Neuronal stem cell (in vitro differentiated cells): Measurements from ENCODE around the gene KCNN2.

Experiments used
- DNase-seq: peaks from one replicate; pipeline ENCODE4 v3.0.0-alpha.2; 2013; ENCODE audit warnings: low spot score
- H2AFZ ChIP-seq: one replicate; pipeline ENCODE4 v1.6.1; 2013; ENCODE audit warnings: mild to moderate bottlenecking, low read length, inconsistent platforms
- H2AK5ac ChIP-seq: 2 replicates; pipeline ENCODE4 v1.6.1; 2013; ENCODE audit warnings: low read depth, mild to moderate bottlenecking, inconsistent platforms, low read length, moderate library complexity, mixed read lengths
- H2BK120ac ChIP-seq: 2 replicates; pipeline ENCODE4 v1.6.1; 2013; ENCODE audit warnings: low read depth, mild to moderate bottlenecking, inconsistent platforms, low read length, moderate library complexity, mixed read lengths
- H2BK12ac ChIP-seq: one replicate; pipeline ENCODE4 v1.6.1; 2013; ENCODE audit warnings: low read length, inconsistent platforms
- H2BK15ac ChIP-seq: 2 replicates; pipeline ENCODE4 v1.6.1; 2013; ENCODE audit warnings: mild to moderate bottlenecking, low read length, inconsistent platforms, mixed read lengths
- H2BK5ac ChIP-seq: one replicate; pipeline ENCODE4 v1.6.1; 2013; ENCODE audit warnings: inconsistent platforms, mild to moderate bottlenecking, low read length, moderate library complexity
- H3K14ac ChIP-seq: one replicate; pipeline ENCODE4 v1.6.1; 2013; ENCODE audit warnings: low read length, inconsistent platforms
- H3K18ac ChIP-seq: 2 replicates; pipeline ENCODE4 v1.6.1; 2013; ENCODE audit warnings: low read length, inconsistent platforms
- H3K23ac ChIP-seq: 2 replicates; pipeline ENCODE4 v1.6.1; 2013; ENCODE audit warnings: low read depth, mild to moderate bottlenecking, mixed read lengths, low read length, inconsistent platforms; ENCODE audit not compliant: poor library complexity
- H3K27ac ChIP-seq: replicated peaks from 3 replicates; pipeline ENCODE4 v1.5.1; 2013; ENCODE audit warnings: low read length, inconsistent platforms
- H3K27me3 ChIP-seq, 3 experiments: 2 replicates each; pipeline ENCODE4 v1.6.1; 2013; ENCODE audit warnings: low read length in 3 of 3, mild to moderate bottlenecking in 2 of 3, inconsistent platforms in 1 of 3, low read depth in 1 of 3, mixed read lengths in 1 of 3, moderate library complexity in 1 of 3; ENCODE audit not compliant: control insufficient read depth in 3 of 3, insufficient read depth in 3 of 3
- H3K36me3 ChIP-seq, 2 donors: replicated peaks in 1 of 2; 2 replicates each; pipeline ENCODE4 v1.6.1; 2013; ENCODE audit warnings: low read length in 2 of 2; ENCODE audit not compliant: control insufficient read depth in 2 of 2, insufficient read depth in 2 of 2
- H3K4ac ChIP-seq: 2 replicates; pipeline ENCODE4 v1.6.1; 2013; ENCODE audit warnings: inconsistent platforms, mild to moderate bottlenecking, low read length, moderate library complexity
- H3K4me1 ChIP-seq, 2 donors: 1 replicate in 1 of 2; 2 replicates in 1 of 2; pipeline ENCODE4 v1.6.1; 2013; ENCODE audit warnings: low read length in 2 of 2, low read depth in 1 of 2; ENCODE audit not compliant: control insufficient read depth in 2 of 2, insufficient read depth in 1 of 2
- H3K4me2 ChIP-seq: one replicate; pipeline ENCODE4 v1.6.1; 2013; ENCODE audit warnings: mild to moderate bottlenecking, low read length, inconsistent platforms; ENCODE audit not compliant: insufficient read depth, poor library complexity, severe bottlenecking
- H3K4me3 ChIP-seq, 2 donors: 2 replicates each; pipeline ENCODE4 v1.5.1; 2013; ENCODE audit warnings: low read length in 2 of 2, mild to moderate bottlenecking in 2 of 2, inconsistent platforms in 1 of 2, moderate library complexity in 1 of 2
- H3K79me1 ChIP-seq: one replicate; pipeline ENCODE4 v1.6.1; 2013; ENCODE audit warnings: low read depth, mild to moderate bottlenecking, inconsistent platforms, low read length, moderate library complexity
- H3K9ac ChIP-seq: one replicate; pipeline ENCODE4 v1.6.1; 2013; ENCODE audit warnings: mild to moderate bottlenecking, low read depth, low read length, inconsistent platforms; ENCODE audit not compliant: poor library complexity
- H3K9me3 ChIP-seq, 2 donors: replicated peaks in 1 of 2; 2 replicates each; pipeline versions ENCODE3 to v1.6.1; 2013; ENCODE audit warnings: low read length in 2 of 2, mild to moderate bottlenecking in 2 of 2, inconsistent platforms in 1 of 2, low read depth in 1 of 2, mixed read lengths in 1 of 2, moderate library complexity in 1 of 2; ENCODE audit not compliant: control insufficient read depth in 2 of 2, insufficient read depth in 1 of 2
- H4K8ac ChIP-seq: one replicate; pipeline ENCODE4 v1.6.1; 2013; ENCODE audit warnings: low read depth, mild to moderate bottlenecking, inconsistent platforms, low read length, moderate library complexity
- H4K91ac ChIP-seq: one replicate; pipeline ENCODE4 v1.6.1; 2013; ENCODE audit warnings: low read length, low read depth, mild to moderate bottlenecking, inconsistent platforms; ENCODE audit not compliant: poor library complexity
- WGBS, 2 donors: extraction: QIAGEN DNeasy Blood & Tissue Kit; methylation state at CpG; one replicate each; pipeline ENCODE4 v1.1.7; 2013; ENCODE audit warnings: missing lambda C conversion rate in 2 of 2, mixed read lengths in 1 of 2; ENCODE audit not compliant: insufficient read length in 2 of 2, insufficient replicate concordance in 1 of 2; ENCODE audit errors: extremely low coverage in 2 of 2; 5-methylcytosine and 5-hydroxymethylcytosine counted together

Gene KCNN2

DNA sequence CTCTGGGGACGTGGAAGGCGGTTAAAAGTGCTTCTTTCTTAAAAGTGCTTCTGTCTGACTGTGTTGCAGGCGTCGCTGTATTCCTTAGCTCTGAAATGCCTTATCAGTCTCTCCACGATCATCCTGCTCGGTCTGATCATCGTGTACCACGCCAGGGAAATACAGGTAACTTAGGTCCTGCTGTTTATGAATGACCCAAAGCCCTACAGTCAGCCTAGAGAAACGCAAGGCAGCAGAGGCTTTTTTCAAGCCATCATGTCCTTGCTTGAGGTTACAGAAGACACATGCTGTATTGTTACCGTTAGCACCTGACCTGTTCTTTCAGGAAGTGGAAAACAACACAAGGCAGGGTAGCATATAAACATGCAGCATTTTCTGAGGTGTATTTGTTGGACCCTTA, 2.0 kb downstream of the KCNN2 start:
- H3K4me1 ChIP-seq = peaks cover 3% of the 10 kb centered on the region in 2 donors
- no peak overlapping the region for H3K4ac ChIP-seq
- no peak overlapping the region for H3K23ac ChIP-seq
- DNase-seq = peak; percentile 8
- H2AFZ ChIP-seq = no peak overlapping the region
- H2AK5ac ChIP-seq = no peak overlapping the region
- H4K8ac ChIP-seq = no peak overlapping the region
- no peak overlapping the region for H2BK120ac ChIP-seq
- H3K14ac ChIP-seq = no peak overlapping the region
- WGBS, 2 donors = no CpG with 5 or more reads among the region's 10 CpGs
- H3K9ac ChIP-seq = no peak overlapping the region
- H3K4me3 ChIP-seq = peak overlapping the region in 1 of 2 donors; percentile 96
- H4K91ac ChIP-seq = no peak overlapping the region
- no peak overlapping the region for H2BK5ac ChIP-seq
- H3K27me3 ChIP-seq = peaks cover 0 to 76% (median 12%) of the 10 kb centered on the region in 3 experiments
- H3K27ac ChIP-seq = no peak overlapping the region
- no peaks in the 10 kb centered on the region for H3K36me3 ChIP-seq
- no peak overlapping the region for H3K18ac ChIP-seq
- no peak overlapping the region for H2BK12ac ChIP-seq
- no peaks in the 10 kb centered on the region for H3K9me3 ChIP-seq
- H3K79me1 ChIP-seq = peaks cover 3% of the 10 kb centered on the region
- H3K4me2 ChIP-seq = peak overlapping the region; percentile 98
- H2BK15ac ChIP-seq = no peak overlapping the region

DNA sequence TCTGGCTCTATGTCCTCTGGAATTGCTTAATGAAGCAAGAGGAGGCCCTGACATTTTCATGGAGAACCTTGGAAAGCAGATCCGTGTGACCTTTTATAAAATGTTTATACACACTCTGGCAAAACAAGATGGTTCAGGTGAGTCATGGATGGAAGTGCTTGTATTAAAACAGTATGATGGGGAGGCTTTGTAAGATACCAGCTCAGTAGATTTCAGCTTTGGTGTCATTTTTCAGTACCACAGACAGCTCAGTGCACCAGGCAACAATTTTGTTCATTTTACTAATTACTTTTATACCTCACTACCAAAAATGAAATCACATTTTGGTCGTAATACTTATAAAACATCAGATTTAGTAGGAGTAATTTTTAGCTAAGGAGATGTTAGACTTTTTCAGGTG, 5.2 kb downstream of the KCNN2 start:
- Histone ChIP-seq H3K4me2 (no peak overlapping the region), H3K27ac (no peak overlapping the region), H3K27me3 (peaks cover 0 to 69% (median 12%) of the 10 kb centered on the region in 3 experiments), H3K4me1 (peaks cover 0 to 3% of the 10 kb centered on the region in 2 donors), H3K9me3 (no peaks in the 10 kb centered on the region), H3K36me3 (no peaks in the 10 kb centered on the region), H2BK5ac (no peak overlapping the region), H3K23ac (no peak overlapping the region), H4K91ac (no peak overlapping the region), H3K14ac (no peak overlapping the region), H3K9ac (no peak overlapping the region), H3K4ac (no peak overlapping the region), H2BK12ac (no peak overlapping the region), H2AK5ac (no peak overlapping the region), H3K79me1 (peaks cover 3% of the 10 kb centered on the region), H2BK15ac (no peak overlapping the region), H2AFZ (no peak overlapping the region), H4K8ac (no peak overlapping the region), H3K18ac (no peak overlapping the region), H3K4me3 (no peak overlapping the region), H2BK120ac (no peak overlapping the region)
- no peak for DNase-seq
- no CpG with 5 or more reads among the region's 2 CpGs for WGBS, 2 donors

DNA sequence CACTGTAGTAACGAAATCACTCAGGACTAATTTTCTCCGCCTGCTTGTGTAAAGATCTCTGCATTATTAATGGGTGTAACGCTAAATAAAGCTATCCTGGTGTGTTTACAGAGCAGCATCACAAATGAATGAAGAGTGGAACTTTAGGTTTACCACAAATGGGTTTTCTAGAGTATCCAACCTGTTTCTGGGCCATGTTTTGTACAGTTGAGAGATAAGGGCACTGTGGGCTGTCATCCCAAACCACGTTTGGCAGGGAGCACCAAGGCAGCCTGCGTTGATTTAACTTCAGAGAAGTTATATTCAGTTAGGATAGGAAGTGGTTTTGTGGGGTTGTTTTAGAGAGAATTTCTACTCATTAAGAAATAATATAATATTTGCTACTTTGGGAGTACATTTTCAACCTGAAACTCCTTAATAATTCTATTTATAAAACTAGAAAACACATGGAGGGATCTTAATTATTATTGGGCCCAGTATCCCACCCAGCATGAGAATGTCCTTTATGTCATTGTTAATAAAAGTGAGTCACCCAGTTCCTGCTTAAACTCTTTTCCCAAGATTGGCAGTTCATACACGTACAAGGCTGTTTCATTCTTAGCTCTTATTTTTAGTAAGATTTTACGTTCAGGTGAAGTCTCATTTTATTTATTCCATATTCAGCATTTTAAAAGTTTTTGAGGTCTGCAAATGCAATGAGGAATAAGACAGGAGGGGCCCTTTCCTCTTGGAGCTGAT, 8.0 kb downstream of the KCNN2 start:
- Histone ChIP-seq H3K23ac (no peak overlapping the region), H2BK15ac (no peak overlapping the region), H4K91ac (no peak overlapping the region), H2AK5ac (no peak overlapping the region), H2BK120ac (no peak overlapping the region), H2BK12ac (no peak overlapping the region), H4K8ac (no peak overlapping the region), H3K27ac (no peak overlapping the region), H3K9ac (no peak overlapping the region), H2AFZ (no peak overlapping the region), H3K4me2 (no peak overlapping the region), H3K9me3 (no peaks in the 10 kb centered on the region), H3K79me1 (no peaks in the 10 kb centered on the region), H3K18ac (no peak overlapping the region), H3K4me1 (no peaks in the 10 kb centered on the region), H2BK5ac (no peak overlapping the region), H3K27me3 (peaks cover 0 to 44% (median 0%) of the 10 kb centered on the region in 3 experiments), H3K4ac (no peak overlapping the region), H3K14ac (no peak overlapping the region), H3K36me3 (no peaks in the 10 kb centered on the region), H3K4me3 (no peak overlapping the region)
- WGBS, 2 donors = no CpG with 5 or more reads among the region's 7 CpGs
- DNase-seq = no peak

DNA sequence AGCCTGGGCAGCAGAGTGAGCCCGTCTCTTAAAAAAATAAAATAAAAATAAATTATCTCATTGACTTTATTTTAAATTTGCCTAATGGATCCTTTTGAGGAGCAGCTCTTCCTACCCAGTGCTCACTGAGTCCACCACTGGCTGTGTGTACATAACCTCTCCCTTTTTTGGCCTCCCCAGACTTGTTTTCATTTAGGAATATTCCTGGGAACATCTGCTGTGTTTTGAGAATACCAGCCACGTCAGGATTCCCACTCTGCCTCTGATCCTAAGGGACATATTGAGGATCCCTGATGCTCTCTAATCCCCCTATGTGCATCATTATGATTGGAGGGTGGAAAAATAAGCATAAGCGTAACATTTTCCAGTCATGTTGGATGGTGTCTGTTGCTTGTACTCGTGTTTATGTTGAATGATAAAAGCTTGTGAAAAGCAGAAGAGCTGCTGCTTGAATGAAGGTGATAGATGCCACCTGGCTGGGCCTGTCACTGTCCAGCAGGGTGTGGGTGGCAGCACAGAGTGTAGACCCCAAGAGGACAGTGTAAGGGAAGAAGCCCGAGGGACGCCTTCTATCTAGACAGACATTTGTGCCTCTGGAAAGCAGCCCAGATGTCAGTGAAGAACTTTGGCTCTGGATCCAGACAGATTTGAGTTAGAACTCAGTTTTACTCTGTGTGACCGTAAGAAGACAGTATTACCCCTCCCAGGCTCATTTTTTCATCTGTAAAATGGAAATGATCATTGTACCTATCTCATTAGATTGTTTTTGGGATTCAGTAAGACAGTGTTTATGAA, 15.4 kb downstream of the KCNN2 start:
- Histone ChIP-seq H3K4ac (no peak overlapping the region), H3K9me3 (no peaks in the 10 kb centered on the region), H3K4me1 (no peaks in the 10 kb centered on the region), H4K8ac (no peak overlapping the region), H3K4me3 (no peak overlapping the region), H3K36me3 (no peaks in the 10 kb centered on the region), H3K9ac (no peak overlapping the region), H2BK12ac (no peak overlapping the region), H3K14ac (no peak overlapping the region), H2BK15ac (no peak overlapping the region), H3K4me2 (no peak overlapping the region), H2AFZ (no peak overlapping the region), H3K18ac (no peak overlapping the region), H2AK5ac (no peak overlapping the region), H3K27me3 (no peaks in the 10 kb centered on the region), H3K79me1 (no peaks in the 10 kb centered on the region), H2BK120ac (no peak overlapping the region), H3K23ac (no peak overlapping the region), H4K91ac (no peak overlapping the region), H3K27ac (no peak overlapping the region), H2BK5ac (no peak overlapping the region)
- DNase-seq = no peak
- WGBS, 2 donors = no CpG with 5 or more reads among the region's 7 CpGs
